Tibial artery (tissue), 4 donors: ENCODE data around the gene SNCB.
"Not testable (repeated sequence)": the region's sequence is repeated elsewhere in the genome, so short reads cannot be mapped to it uniquely, and the experiment has no call there.

Experiments
- DNase-seq, 2 donors: peaks; one replicate each; pipeline ENCODE4 v3.0.0-alpha.2; 2019
- H3K27ac ChIP-seq, 2 donors: fragments of 200-600 bp; sonication (generic) in 1 of 2; 1 replicate in 1 of 2; 2 replicates in 1 of 2; pipeline ENCODE4 v1.5.1; 2018 to 2019; ENCODE audit warnings: mild to moderate bottlenecking in 1 of 2
- H3K27me3 ChIP-seq, 2 donors: fragments of 200-600 bp; sonication (generic) in 1 of 2; one replicate each; pipeline versions ENCODE4 v1.5.1 to v1.6.0; 2016 to 2019
- H3K36me3 ChIP-seq, 3 donors: fragments of 200-600 bp; sonication (generic) in 2 of 3; one replicate each; pipeline ENCODE4 v1.5.1; 2016 to 2019; ENCODE audit warnings: mild to moderate bottlenecking in 2 of 3
- H3K4me1 ChIP-seq, 4 donors: fragments of 200-600 bp; sonication (generic) in 2 of 4; 1 replicate in 3 of 4; 2 replicates in 1 of 4; pipeline ENCODE4 v1.5.1; 2016 to 2019
- H3K4me3 ChIP-seq, 2 donors: fragments of 200-600 bp; sonication (generic) in 1 of 2; 1 replicate in 1 of 2; 2 replicates in 1 of 2; pipeline ENCODE4 v1.5.1; 2018 to 2019; ENCODE audit warnings: mild to moderate bottlenecking in 2 of 2
- H3K9me3 ChIP-seq, 3 donors: fragments of 200-600 bp; sonication (generic) in 1 of 3; one replicate each; pipeline ENCODE4 v1.5.1; 2016 to 2019
- intact Hi-C: fragments of 100-400 bp; cut with DNase I; formaldehyde crosslinking; loops from one replicate; pipeline ENCODE4 v1.15.0; 2023; ENCODE audit warnings: low total_unique reads
- TF ChIP-seq, protein P1 (sequence below), 2 experiments: fragments of 200-600 bp in 1 of 2; fragments of 450-650 bp in 1 of 2; IDR thresholded peaks; one replicate each; pipeline ENCODE4 v1.5.1; 2017 to 2019; ENCODE audit warnings: antibody characterized with exemption in 2 of 2, mild to moderate bottlenecking in 1 of 2, moderate library complexity in 1 of 2

The SNCB gene

DNA sequence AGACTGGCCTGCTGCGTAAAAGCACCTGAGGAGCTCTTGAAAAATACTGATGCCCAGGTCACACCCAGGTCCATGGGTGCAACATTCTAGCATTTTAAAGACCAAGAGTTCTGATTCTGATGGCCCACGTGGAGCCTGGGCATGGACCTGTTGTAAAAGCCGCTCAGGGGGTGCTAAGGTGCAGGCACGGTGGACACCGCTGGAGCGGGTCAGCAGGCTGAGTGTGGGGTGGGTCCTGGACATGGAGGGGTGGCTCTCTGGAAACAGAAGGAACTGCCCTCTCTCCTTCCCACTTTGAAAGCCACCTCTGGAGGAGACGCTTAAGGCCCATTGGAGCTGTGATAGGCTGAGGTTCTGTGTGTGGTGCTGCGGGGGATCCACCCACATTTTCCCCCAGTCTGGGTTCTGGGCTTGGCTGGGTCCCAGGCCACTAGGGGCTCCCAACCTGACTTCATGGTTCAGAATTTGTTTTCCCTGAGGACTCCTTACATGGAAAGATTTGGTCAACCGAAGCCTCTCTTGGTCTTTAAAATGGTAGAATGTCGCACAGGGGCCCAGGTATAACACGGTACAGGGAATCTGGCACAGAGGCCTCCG lies 37.0 kb downstream of the SNCB start:
- Histone ChIP-seq H3K4me3 (no peak overlapping the region), H3K4me1 (peaks cover 0 to 11% (median 3%) of the 10 kb centered on the region in 4 donors), H3K9me3 (no peaks in the 10 kb centered on the region), H3K27me3 (peaks cover 0 to 58% of the 10 kb centered on the region in 2 donors), H3K36me3 (no peaks in the 10 kb centered on the region), H3K27ac (no peak overlapping the region)
- intact Hi-C loops: no loop called here
- TF ChIP-seq, protein P1, sequence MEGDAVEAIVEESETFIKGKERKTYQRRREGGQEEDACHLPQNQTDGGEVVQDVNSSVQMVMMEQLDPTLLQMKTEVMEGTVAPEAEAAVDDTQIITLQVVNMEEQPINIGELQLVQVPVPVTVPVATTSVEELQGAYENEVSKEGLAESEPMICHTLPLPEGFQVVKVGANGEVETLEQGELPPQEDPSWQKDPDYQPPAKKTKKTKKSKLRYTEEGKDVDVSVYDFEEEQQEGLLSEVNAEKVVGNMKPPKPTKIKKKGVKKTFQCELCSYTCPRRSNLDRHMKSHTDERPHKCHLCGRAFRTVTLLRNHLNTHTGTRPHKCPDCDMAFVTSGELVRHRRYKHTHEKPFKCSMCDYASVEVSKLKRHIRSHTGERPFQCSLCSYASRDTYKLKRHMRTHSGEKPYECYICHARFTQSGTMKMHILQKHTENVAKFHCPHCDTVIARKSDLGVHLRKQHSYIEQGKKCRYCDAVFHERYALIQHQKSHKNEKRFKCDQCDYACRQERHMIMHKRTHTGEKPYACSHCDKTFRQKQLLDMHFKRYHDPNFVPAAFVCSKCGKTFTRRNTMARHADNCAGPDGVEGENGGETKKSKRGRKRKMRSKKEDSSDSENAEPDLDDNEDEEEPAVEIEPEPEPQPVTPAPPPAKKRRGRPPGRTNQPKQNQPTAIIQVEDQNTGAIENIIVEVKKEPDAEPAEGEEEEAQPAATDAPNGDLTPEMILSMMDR (IDR thresholded peaks at IDR 0.05): no peak
- no peak for DNase-seq

DNA sequence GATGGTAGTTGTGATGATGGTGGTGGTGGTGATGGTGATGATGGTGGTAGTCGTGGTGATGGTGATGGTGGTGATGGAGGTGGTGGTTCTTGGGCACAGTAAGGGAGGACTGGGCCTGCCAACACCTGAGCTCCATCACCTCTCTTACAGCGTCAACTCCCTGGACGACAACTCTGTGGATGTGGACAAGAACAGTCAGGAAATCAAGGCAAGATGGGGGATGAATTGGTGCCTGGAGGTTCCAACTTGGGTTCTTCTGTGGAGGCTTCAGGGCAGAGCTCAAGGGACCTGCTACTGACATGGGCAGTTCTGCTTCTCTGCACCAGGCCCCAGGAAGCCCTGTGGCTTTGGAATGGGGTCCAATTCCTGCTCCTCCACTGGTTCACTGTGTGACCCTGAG lies 37.8 kb downstream of the SNCB start:
- H3K4me3 ChIP-seq: no peak overlapping the region
- peaks cover 0 to 50% of the 10 kb centered on the region in 2 donors for H3K27me3 ChIP-seq
- no peak for DNase-seq
- intact Hi-C loops: no loop called here
- H3K9me3 ChIP-seq: no peaks in the 10 kb centered on the region
- no peaks in the 10 kb centered on the region for H3K36me3 ChIP-seq
- H3K27ac ChIP-seq: no peak overlapping the region
- TF ChIP-seq, protein P1 (IDR thresholded peaks at IDR 0.05): no peak
- peaks cover 0 to 11% (median 3%) of the 10 kb centered on the region in 4 donors for H3K4me1 ChIP-seq

GRCh38 chr5:176591667-176592066 lies 38.7 kb downstream of the SNCB start:
- DNase-seq, H3K9me3 ChIP-seq, H3K36me3 ChIP-seq, H3K27ac ChIP-seq, H3K4me3 ChIP-seq, intact Hi-C loops, H3K4me1 ChIP-seq: not testable (repeated sequence)
- H3K27me3 ChIP-seq: peaks cover 0 to 42% of the 10 kb centered on the region in 2 donors

DNA sequence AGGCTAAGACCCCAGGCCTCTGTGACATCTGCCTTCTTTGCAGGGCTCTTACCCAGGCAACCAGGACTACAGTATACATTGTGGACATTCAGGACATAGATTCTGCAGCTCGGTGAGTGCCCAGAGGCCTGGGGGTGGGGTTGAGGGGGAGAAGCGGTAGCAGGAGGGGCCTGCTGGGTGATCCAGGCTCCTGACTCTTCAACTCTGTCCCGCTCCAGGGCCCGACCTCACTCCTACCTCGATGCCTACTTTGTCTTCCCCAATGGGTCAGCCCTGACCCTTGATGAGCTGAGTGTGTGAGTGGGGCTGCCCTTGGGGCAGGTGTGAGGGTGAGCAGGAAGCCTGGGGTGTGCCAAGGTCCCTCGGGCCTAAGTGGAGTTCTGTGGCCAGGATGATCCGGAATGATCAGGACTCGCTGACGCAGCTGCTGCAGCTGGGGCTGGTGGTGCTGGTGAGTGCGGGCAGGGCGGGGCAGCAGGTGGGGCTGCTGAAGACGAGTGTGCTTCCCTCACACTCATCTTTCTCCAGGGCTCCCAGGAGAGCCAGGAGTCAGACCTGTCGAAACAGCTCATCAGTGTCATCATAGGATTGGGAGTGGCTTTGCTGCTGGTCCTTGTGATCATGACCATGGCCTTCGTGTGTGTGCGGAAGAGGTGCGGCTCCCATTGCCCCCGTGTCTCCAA lies 40.2 kb downstream of the SNCB start:
- intact Hi-C loops: no loop called here
- Histone ChIP-seq H3K9me3 (peaks cover 0 to 10% (median 7%) of the 10 kb centered on the region in 3 donors), H3K27ac (no peak overlapping the region), H3K4me1 (no peaks in the 10 kb centered on the region), H3K27me3 (peaks cover 0 to 28% of the 10 kb centered on the region in 2 donors), H3K4me3 (no peak overlapping the region), H3K36me3 (no peaks in the 10 kb centered on the region)
- TF ChIP-seq, protein P1 (IDR thresholded peaks at IDR 0.05): no peak
- DNase-seq: no peak

GRCh38 chr5:176589039-176589769 lies 41.1 kb downstream of the SNCB start:
- no peak for DNase-seq
- H3K4me1 ChIP-seq: no peaks in the 10 kb centered on the region
- H3K27me3 ChIP-seq: peaks cover 0 to 18% of the 10 kb centered on the region in 2 donors
- no peaks in the 10 kb centered on the region for H3K36me3 ChIP-seq
- H3K27ac ChIP-seq: no peak overlapping the region
- TF ChIP-seq, protein P1 (IDR thresholded peaks at IDR 0.05): no peak
- H3K9me3 ChIP-seq: peaks cover 0 to 20% (median 17%) of the 10 kb centered on the region in 3 donors
- H3K4me3 ChIP-seq: no peak overlapping the region
- intact Hi-C loops: no loop called here

- Histone ChIP-seq H3K4me1 (no peaks in the 10 kb centered on the region), H3K27me3 (peaks cover 0 to 9% of the 10 kb centered on the region in 2 donors), H3K36me3 (no peaks in the 10 kb centered on the region), H3K9me3 (peaks cover 0 to 21% (median 21%) of the 10 kb centered on the region in 3 donors), H3K4me3 (no peak overlapping the region), H3K27ac (no peak overlapping the region)
- no peak for DNase-seq
- intact Hi-C loops: no loop called here
- TF ChIP-seq, protein P1 (IDR thresholded peaks at IDR 0.05): no peak
Measured at GRCh38 chr5:176588297-176588696, 42.0 kb downstream of the SNCB start.
